NCI-H2196 (cell line): ENCODE data around the gene ACOT7.
"Not testable (repeated sequence)": the region's sequence is repeated elsewhere in the genome, so short reads cannot be mapped to it uniquely, and the experiment has no call there.

ENCODE experiments used
- DNase-seq: peaks from one replicate; lab custom pipeline; 2025; ENCODE audit not compliant: unreplicated experiment; lab: John Stamatoyannopoulos, UW

The ACOT7 gene

DNA sequence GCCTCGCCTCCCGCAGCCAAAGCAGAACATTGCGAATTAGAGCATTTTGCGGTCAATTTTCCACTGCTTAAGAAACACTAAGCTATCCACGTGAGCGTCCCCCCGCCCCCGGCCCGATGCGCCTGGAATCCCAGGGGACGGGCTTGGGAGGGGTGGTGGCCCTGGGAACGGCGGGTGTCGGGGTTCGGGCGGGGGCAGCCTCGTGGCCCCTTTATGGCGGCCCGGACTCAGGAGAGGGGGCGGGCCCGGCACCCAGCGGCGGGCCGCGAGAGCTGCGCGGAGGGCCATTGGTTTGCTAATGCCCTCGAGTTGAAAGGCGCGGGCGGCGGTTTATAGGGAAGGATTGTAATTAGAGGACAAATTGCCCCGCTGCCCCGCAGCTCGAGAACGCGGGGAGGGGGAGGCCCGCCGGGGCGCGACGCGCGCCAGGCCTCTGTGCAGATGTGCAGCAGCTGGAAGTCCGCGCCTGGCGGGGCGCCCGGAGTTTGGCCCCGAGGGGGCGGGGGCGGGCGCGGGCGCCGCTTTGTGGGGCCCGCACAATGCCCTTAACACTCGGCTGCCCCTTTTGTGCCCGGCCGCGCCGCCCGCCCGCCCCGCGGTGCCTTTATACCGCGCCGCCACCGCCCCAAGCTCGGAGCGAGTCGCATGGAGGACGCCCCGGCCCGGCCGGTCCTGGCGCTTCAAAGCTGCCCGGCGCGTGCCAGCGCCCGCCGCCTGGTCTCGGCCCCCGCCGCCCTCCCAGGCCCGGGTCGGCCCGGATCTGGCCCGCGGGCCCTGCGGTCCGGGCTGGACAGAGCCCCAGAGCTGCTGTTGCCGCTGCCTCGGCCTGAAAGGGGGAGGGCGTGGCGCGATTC, 151.5 kb downstream of the ACOT7 start:
- DNase-seq = no peak

DNA sequence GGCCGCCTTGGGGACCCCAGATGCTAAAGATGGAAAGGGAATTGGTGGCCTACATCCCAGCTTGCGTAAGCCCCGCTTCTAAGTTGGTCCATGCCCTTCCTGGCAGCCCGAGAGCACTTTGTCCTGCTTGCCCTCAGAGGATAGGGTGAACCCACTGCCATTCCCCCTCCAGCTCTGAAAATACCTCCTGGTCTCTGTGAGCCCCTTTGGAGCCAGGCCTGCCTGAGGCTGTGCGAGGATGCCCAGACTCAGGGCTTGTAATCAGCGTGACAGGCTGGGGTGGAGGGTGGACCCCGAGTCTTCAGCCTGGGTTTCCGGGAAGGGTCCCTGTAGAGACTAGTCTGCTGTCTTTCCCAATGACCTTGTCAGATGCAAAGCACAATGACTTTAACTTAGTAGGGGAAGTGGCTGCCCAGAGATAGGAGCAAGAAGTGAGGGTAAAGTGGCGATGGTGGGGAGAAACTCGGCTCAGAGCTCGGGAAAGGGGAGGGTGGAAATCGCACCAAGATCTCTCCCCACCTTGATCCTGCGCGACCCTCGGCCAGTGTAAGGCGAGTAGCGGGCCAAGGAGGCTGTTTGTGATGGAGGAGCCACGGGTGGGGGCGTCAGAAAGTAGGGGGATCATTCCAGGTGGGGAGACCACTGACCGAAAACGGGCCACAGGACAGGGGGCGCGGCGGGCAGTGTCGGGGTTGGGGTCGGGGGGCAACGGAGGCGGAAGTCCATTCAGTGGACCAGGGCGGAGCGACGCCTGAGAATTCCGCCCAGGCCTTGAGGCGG, 152.3 kb downstream of the ACOT7 start:
- no peak for DNase-seq

DNA sequence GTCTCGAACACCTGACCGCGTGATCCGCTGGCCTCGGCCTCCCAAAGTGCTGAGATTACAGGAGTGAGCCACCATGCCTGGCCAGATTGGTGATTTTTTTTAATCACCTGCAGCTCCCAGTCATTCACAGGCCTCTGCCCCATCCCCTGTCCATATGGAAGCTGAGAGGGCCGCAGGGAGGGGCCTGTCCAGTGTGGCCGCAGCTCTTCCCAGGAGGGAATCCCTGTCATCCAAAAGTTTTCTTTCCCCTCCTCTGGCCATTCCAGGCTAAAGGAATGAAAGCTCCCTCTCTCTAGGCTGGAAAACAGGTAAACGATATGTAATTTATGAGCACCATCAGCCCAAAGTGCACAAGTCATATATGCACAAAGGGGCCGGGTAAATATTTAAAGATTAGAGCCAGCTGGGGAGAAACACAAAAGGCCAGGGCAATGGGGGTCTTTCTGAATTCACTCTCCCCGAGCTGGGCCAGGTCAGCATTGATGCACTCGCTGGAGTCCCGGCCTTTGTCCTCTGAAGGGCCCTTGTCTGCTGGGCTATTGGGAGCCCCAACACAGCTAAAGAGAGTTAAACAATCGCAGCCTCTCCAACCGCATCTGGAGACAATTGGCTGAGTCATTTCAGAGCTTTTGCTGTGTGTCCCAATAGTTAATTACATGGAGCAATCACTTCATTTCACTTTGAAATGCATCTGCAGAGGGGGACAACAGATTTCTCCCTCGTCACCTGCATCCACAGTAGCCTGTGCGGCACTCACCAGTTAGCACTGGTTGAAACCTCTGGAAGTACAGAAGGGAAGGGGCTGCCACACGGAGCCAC, 153.4 kb downstream of the ACOT7 start:
- DNase-seq = peak; percentile 14

GRCh38 chr1:6239213-6239752, 154.3 kb downstream of the ACOT7 start:
- DNase-seq = no peak

GRCh38 chr1:6237093-6237492, 156.5 kb downstream of the ACOT7 start:
- DNase-seq = no peak

GRCh38 chr1:6235296-6235677, 158.3 kb downstream of the ACOT7 start:
- no peak for DNase-seq

DNA sequence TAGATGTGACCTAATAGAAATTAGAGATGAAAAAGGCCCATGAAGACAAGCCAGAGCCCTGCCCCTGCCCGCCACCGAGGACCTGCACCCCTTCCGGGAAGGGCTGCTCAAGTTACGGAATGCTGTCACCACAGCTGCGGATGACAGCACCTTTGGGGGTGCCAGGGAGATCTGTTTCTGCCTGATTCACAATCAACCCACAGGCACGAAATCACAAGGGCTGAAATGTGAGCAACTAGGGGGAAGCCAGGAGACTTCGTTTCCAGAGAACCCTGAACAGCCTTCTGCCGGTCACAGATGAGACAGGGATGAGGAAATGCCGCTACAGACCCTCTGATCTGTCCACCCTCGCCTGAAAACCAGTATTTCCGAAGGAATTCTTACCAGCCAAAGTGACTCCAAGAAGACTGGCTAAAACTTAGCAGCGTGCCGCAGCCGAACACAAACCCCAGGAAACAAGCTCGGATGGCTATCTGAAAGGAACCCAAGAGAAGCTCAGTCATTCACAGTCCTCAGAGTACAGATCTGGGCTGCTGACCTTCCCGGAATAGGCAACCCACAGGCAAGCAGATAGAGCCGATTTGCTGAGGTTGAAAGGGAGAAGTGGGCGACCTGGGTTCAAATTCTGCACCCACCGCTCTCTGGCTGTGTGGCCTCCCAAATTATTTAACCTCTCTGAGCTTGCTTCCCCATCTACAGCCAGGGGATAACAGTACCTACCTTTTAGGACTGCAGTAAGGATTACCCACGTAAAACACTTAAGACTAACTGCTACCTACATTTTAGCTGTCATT, 158.9 kb downstream of the ACOT7 start:
- no peak for DNase-seq

DNA sequence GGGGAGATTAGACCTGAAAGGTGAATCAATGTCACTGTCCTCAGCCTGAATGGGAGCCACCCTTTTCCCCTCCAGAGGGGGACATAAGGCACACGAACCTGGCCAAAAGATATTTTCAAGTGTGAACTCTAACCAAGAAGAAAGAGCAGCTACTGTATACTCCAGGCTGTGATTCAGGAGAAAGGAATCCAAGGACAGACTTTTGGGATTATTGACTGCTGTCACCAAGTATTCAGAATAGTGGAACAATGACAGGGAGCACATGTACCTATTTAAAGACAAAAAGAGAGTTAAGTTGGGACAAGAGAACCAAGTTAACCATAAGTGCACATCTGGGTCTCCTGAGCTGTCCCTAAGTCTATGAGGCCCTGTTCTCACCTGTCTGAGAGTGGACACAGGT, 160.2 kb downstream of the ACOT7 start:
- DNase-seq = no peak

DNA sequence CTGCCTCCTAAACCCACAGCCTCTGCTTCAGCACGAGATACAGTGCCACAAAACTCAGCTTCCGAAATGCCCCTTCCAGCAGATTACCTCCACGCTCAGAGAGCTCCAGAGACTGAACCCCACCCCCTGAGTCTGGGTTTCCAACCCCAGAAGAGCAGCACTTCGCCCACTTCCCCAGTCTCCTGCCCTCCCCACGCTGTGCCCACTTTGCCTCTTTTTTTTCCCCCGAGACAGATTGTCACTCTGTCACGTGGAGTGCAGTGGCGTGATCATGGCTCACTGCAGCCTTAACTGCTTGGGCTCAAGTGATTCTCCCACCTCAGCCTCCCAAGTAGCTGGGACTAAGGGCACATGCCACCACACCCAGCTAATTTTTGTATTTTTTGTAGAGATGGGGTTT, 167.9 kb downstream of the ACOT7 start:
- no peak for DNase-seq

DNA sequence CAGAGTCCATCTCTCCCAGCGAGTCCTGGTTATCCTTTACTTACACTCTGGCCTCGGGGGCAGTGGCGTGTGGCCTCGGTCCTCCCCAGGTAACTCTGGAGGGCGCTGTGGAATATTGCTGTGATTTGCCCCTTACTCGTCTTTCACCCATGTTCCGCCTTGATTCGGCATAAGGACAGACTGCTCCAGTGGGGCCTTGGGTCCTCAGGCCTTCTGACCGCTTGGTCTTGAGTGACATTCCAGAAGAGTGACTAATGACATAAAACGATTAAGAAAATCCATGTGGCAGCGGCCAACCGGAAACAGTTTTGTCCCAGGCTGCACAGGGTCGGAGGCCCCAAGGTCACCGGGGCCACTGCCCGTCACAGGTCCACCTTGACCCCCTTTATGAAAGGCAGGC, 168.8 kb downstream of the ACOT7 start:
- DNase-seq = no peak

DNA sequence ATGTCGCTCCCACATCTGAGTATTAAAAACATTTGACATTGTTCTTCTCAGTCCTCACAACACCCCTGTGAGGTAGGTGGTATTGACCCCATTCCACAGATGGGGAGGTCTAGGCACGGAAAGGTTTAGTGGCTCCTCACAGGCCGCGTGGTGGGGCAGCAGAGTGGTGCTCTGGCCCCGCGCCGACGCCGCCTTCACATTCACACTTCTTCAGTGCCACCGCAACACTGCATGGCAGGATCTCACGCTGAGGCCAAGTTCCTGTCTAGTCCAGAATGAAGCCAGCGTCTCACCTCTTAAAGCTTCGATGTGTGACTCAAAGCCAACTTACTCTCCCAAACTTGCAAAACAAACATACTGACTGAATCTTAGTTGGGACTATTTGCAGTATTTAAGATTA, 169.9 kb downstream of the ACOT7 start:
- no peak for DNase-seq

GRCh38 chr1:6222636-6223035, 170.9 kb downstream of the ACOT7 start:
- no peak for DNase-seq

- DNase-seq = no peak
Observed at GRCh38 chr1:6221210-6221784, 172.3 kb downstream of the ACOT7 start.

GRCh38 chr1:6220236-6220635, 173.3 kb downstream of the ACOT7 start:
- DNase-seq = no peak

- not testable (repeated sequence) for DNase-seq
Observed at GRCh38 chr1:6219641-6220040, 173.9 kb downstream of the ACOT7 start.

DNA sequence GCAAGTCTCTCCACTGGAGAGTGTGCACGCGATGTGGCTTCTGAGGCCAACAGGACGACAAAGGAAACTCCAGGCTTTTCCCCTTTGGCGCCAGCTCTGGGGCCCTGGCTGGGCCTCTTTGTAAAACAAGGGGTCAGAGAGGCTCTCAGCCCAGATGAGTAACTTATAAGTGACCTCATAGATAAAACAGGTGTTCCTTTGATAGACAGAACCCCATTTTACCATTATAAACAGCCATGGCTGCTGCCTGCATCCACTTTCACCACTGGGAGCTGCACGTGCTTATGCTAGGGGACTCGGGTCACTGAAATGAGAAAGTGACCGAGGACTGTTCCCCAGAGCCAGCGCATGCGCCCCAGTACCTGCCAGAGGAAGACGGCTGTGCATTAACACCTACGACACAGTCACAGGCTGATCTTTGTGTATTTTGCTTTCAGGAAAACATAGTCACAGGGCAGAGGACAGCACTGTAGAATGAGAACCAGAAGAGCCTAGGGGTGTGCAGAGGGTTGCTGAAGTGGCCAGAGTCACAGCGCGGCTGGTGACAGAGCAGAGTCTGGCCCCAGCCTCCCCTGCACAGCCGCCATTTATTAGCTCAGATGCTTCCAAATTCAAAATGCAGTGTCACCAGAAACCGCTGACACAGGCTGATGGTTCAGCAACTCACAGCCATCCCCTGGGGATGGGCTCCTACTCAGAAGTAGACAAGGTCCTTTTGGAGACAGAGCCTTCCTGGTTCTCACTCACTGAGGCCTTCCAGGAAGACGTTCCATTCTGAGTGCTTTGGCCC, 175.0 kb downstream of the ACOT7 start:
- DNase-seq = no peak
